ENCODE data around the gene TXNRD3.

DNA sequence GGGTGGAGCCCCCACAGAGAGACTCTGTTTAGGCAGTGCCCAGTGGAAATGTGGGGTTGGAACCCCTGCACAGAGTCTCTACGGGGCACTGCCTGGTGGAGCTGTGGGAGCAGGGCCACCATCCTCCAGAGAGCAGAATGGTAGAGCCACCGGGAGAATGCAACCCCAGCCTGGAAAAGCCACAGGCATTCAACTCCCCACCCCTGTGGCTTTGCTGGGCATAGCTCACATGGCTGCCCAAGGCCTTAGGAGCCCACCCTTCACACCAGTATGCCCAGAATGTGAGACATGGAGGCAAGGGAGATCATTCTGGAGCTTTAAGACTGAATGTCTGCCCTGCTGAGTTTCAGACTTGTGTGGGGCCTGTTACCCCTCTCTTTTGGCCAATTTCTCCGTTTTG is 30.1 kb upstream of the TXNRD3 start:
- TF ChIP-seq EZH2 (IDR thresholded peaks at IDR 0.05; ENCODE audit: low read depth) = no peak
- TF ChIP-seq, protein P1, sequence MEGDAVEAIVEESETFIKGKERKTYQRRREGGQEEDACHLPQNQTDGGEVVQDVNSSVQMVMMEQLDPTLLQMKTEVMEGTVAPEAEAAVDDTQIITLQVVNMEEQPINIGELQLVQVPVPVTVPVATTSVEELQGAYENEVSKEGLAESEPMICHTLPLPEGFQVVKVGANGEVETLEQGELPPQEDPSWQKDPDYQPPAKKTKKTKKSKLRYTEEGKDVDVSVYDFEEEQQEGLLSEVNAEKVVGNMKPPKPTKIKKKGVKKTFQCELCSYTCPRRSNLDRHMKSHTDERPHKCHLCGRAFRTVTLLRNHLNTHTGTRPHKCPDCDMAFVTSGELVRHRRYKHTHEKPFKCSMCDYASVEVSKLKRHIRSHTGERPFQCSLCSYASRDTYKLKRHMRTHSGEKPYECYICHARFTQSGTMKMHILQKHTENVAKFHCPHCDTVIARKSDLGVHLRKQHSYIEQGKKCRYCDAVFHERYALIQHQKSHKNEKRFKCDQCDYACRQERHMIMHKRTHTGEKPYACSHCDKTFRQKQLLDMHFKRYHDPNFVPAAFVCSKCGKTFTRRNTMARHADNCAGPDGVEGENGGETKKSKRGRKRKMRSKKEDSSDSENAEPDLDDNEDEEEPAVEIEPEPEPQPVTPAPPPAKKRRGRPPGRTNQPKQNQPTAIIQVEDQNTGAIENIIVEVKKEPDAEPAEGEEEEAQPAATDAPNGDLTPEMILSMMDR (conservative IDR thresholded peaks at IDR 0.05) = no peak

All from PC-9 (cell line).